Measurements from ENCODE around the gene RRAS.
"Not testable (repeated sequence)": the region's sequence is repeated elsewhere in the genome, so short reads cannot be mapped to it uniquely, and the experiment has no call there.

Gene RRAS

GRCh38 chr19:49635530-49636232 lies 4.3 kb downstream of the RRAS start:
- H3K4me3 ChIP-seq (ENCODE audit: low read depth, low read length): no peak overlapping the region
- TF ChIP-seq CTCF (IDR thresholded peaks at IDR 0.05; ENCODE audit: low read depth, low read length): no peak

DNA sequence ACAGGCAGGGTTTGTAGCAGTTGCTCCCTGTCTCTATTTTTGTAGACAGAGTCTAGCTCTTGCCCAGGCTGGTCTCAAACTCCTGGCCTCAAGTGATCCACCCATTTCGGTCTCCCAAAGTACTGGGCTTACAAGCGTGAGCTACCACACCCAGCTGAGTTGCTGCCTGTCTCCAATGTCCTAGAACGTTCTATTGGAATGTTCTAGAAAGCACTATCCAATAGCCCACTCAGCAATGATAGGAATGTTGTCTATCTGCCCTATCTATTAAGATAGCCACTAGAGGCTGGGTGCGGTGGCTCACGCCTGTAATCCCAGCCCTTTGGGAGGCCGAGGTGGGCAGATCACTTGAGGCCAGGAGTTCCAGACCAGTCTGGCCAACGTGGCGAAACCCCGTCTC lies 6.7 kb downstream of the RRAS start:
- H3K4me3 ChIP-seq (ENCODE audit: low read depth, low read length): not testable (repeated sequence)

- no peak overlapping the region for H3K4me3 ChIP-seq (ENCODE audit: low read depth, low read length)
- TF ChIP-seq CTCF (IDR thresholded peaks at IDR 0.05; ENCODE audit: low read depth, low read length): no peak
These were observed 7.4 kb downstream of the RRAS start for GRCh38 chr19:49632576-49632975.

GRCh38 chr19:49631610-49632192 lies 8.2 kb downstream of the RRAS start:
- no peak for TF ChIP-seq CTCF (IDR thresholded peaks at IDR 0.05; ENCODE audit: low read depth, low read length)
- no peak overlapping the region for H3K4me3 ChIP-seq (ENCODE audit: low read depth, low read length)

- no peak for TF ChIP-seq CTCF (IDR thresholded peaks at IDR 0.05; ENCODE audit: low read depth, low read length)
- H3K4me3 ChIP-seq (ENCODE audit: low read depth, low read length): no peak overlapping the region
These were observed 8.8 kb downstream of the RRAS start for GRCh38 chr19:49631014-49631588.

GRCh38 chr19:49629659-49630058 lies 10.3 kb downstream of the RRAS start:
- no peak overlapping the region for H3K4me3 ChIP-seq (ENCODE audit: low read depth, low read length)
- no peak for TF ChIP-seq CTCF (IDR thresholded peaks at IDR 0.05; ENCODE audit: low read depth, low read length)

DNA sequence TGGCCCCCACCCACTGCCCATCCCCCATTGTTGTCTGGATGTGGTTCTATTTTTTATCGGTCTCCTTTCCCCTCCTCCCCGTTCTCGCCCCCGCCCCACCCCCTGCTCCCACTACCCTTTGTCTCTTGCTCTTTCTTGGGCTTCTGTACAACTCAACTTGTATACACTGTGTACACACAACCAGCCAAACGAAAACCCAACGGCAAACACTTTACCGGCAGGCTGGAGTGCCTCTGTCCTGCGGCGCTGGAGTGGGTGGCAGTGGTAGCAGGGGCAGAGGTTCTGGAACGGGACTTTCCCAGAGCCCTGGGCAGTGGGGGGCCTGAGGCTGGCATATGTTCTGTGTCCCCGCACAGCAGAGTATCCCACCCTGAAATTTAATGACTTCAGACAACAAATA lies 13.7 kb downstream of the RRAS start:
- no peak overlapping the region for H3K4me3 ChIP-seq (ENCODE audit: low read depth, low read length)
- TF ChIP-seq CTCF (IDR thresholded peaks at IDR 0.05; ENCODE audit: low read depth, low read length): no peak
